RWPE1 (cell line): ENCODE results near the gene DDN.
A peak's percentile ranks its signal among the peaks of the same experiment; 100 is the strongest.

Experiments used
- CTCF ChIA-PET: fragments of 350-600 bp; sonication (Branson Sonifier 250); formaldehyde crosslinking; extraction: SDS; loops from one replicate; lab custom pipeline; 2021; lab: Yijun Ruan, JAX
- POLR2A ChIA-PET: fragments of 400-600 bp; formaldehyde crosslinking; extraction: SDS; loops from one replicate; lab custom pipeline; 2020; ENCODE audit warnings: antibody characterized with exemption; ENCODE audit not compliant: low non-redundant PET; lab: Yijun Ruan, JAX
- DNase-seq: peaks from one replicate; pipeline ENCODE4 v3.0.0; 2012; ENCODE audit warnings: low spot score
- H3K27ac ChIP-seq: fragments of 450-650 bp; 2 replicates; pipeline ENCODE4 v1.5.1; 2017
- TF ChIP-seq, protein P1 (sequence below): fragments of 450-650 bp; conservative IDR thresholded peaks from 2 replicates; pipeline ENCODE4 v1.5.1; 2017; ENCODE audit warnings: low read depth, mild to moderate bottlenecking

The DDN gene

GRCh38 chr12:48981757-48982157, 17.4 kb downstream of the DDN start:
- TF ChIP-seq, protein P1, sequence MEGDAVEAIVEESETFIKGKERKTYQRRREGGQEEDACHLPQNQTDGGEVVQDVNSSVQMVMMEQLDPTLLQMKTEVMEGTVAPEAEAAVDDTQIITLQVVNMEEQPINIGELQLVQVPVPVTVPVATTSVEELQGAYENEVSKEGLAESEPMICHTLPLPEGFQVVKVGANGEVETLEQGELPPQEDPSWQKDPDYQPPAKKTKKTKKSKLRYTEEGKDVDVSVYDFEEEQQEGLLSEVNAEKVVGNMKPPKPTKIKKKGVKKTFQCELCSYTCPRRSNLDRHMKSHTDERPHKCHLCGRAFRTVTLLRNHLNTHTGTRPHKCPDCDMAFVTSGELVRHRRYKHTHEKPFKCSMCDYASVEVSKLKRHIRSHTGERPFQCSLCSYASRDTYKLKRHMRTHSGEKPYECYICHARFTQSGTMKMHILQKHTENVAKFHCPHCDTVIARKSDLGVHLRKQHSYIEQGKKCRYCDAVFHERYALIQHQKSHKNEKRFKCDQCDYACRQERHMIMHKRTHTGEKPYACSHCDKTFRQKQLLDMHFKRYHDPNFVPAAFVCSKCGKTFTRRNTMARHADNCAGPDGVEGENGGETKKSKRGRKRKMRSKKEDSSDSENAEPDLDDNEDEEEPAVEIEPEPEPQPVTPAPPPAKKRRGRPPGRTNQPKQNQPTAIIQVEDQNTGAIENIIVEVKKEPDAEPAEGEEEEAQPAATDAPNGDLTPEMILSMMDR = no peak
- POLR2A ChIA-PET = no interaction called here
- no peak overlapping the region for H3K27ac ChIP-seq
- CTCF ChIA-PET = interaction anchor here (0.6 to 0.7 kb wide), 3 partner anchors 13 to 40 kb away, joined by 3 read pairs; no protein-coding TSS in a partner anchor
- DNase-seq = no peak

GRCh38 chr12:48980953-48981756, 18.0 kb downstream of the DDN start:
- TF ChIP-seq, protein P1 = 0 out of 2 replicates have a peak, but pooled peaks have one; percentile 11
- H3K27ac ChIP-seq = no peak overlapping the region
- no peak for DNase-seq
- CTCF ChIA-PET = interaction anchor here (0.6 to 0.7 kb wide), 5 partner anchors 12 to 83 kb away, joined by 3 to 6 read pairs (median 3); no protein-coding TSS in a partner anchor
- POLR2A ChIA-PET = interaction anchor here (0.5 kb wide), 1 partner anchor 52 kb away, joined by 3 read pairs; no protein-coding TSS in a partner anchor

- no peak overlapping the region for H3K27ac ChIP-seq
- TF ChIP-seq, protein P1 = no peak
- CTCF ChIA-PET = interaction anchor here (0.5 to 4.3 kb wide), 8 partner anchors 8 to 950 kb away, joined by 3 to 30 read pairs (median 4); no protein-coding TSS in a partner anchor
- no peak for DNase-seq
- POLR2A ChIA-PET = interaction anchor here (0.5 kb wide), 1 partner anchor 52 kb away, joined by 3 read pairs; no protein-coding TSS in a partner anchor
Measured at GRCh38 chr12:48980389-48980952, 18.7 kb downstream of the DDN start.

- no peak for DNase-seq
- ChIA-PET POLR2A (no interaction called here), CTCF (interaction anchor here (0.5 to 4.3 kb wide), 9 partner anchors 9 to 950 kb away, joined by 3 to 30 read pairs (median 4); no protein-coding TSS in a partner anchor)
- H3K27ac ChIP-seq = no peak overlapping the region
- TF ChIP-seq, protein P1 = no peak
Measured at GRCh38 chr12:48979602-48980388, 19.4 kb downstream of the DDN start.

GRCh38 chr12:48978741-48979601, 20.2 kb downstream of the DDN start:
- POLR2A ChIA-PET = no interaction called here
- DNase-seq = no peak
- no peak overlapping the region for H3K27ac ChIP-seq
- CTCF ChIA-PET = interaction anchor here (0.8 to 4.3 kb wide), 11 partner anchors 7 to 184 kb away, joined by 3 to 30 read pairs (median 7); no protein-coding TSS in a partner anchor
- TF ChIP-seq, protein P1 = no peak
